MCF 10A (cell line): Measurements from ENCODE around the gene POLR3GL. TPM values are rescaled to one million over a fixed set of nuclear protein-coding genes. Genes with fewer than 3 reads are reported as not detected.

Experiments
- BruUV-seq: library from RNA; stranded (reverse); fragments of 400-500 nt; replicated peaks from 2 replicates; lab custom pipeline; 2021; lab: Mats Ljungman, UMichigan
- CTCF ChIA-PET: fragments of 300-600 bp; sonication (Branson Sonifier 250); formaldehyde crosslinking; extraction: SDS; loops from one replicate; lab custom pipeline; 2021; ENCODE audit warnings: antibody characterized with exemption, inconsistent platforms; lab: Yijun Ruan, JAX
- POLR2A ChIA-PET: fragments of 300-600, 350-650 bp; sonication (Branson Sonifier 250); formaldehyde crosslinking; extraction: SDS; loops from one replicate; lab custom pipeline; 2020; ENCODE audit warnings: antibody characterized with exemption, inconsistent platforms; lab: Yijun Ruan, JAX
- DNase-seq: peaks from one replicate; pipeline ENCODE4 v3.0.0-alpha.2; 2018; ENCODE audit not compliant: unreplicated experiment
- H3K27ac Mint-ChIP-seq: one replicate; pipeline ENCODE4 v1.8.0; 2022; ENCODE audit warnings: mild to moderate bottlenecking, low read depth, mixed read lengths; ENCODE audit not compliant: unreplicated experiment
- H3K27me3 Mint-ChIP-seq: one replicate; pipeline ENCODE4 v1.8.0; 2022; ENCODE audit warnings: mixed read lengths; ENCODE audit not compliant: insufficient read depth, unreplicated experiment
- H3K36me3 Mint-ChIP-seq: one replicate; pipeline ENCODE4 v1.8.0; 2022; ENCODE audit warnings: mild to moderate bottlenecking, moderate library complexity, mixed read lengths; ENCODE audit not compliant: insufficient read depth, unreplicated experiment
- H3K4me1 Mint-ChIP-seq: one replicate; pipeline ENCODE4 v1.8.0; 2022; ENCODE audit warnings: mixed read lengths; ENCODE audit not compliant: insufficient read depth, unreplicated experiment
- H3K4me3 Mint-ChIP-seq: one replicate; pipeline ENCODE4 v1.8.0; 2022; ENCODE audit warnings: mild to moderate bottlenecking, moderate library complexity, mixed read lengths; ENCODE audit not compliant: unreplicated experiment
- H3K9me3 Mint-ChIP-seq: one replicate; pipeline ENCODE4 v1.8.0; 2022; ENCODE audit warnings: mixed read lengths; ENCODE audit not compliant: unreplicated experiment
- CTCF ChIP-seq: fragments of 200-600 bp; IDR thresholded peaks from one replicate; pipeline ENCODE4 v1.8.0; 2022; ENCODE audit warnings: antibody characterized with exemption, mild to moderate bottlenecking; ENCODE audit not compliant: unreplicated experiment
- intact Hi-C: fragments of 100-400 bp; cut with micrococcal nuclease; formaldehyde crosslinking; loops from 2 replicates; pipeline ENCODE4 v1.14.1; 2022
- total RNA-seq: library from RNA; stranded (reverse); gene quantifications from 2 replicates; pipeline ENCODE4 v1.2.3, GENCODE V29; 2022

The POLR3GL gene
- total RNA-seq, 1 experiment from 2014 or later, result 17.6 TPM

DNA sequence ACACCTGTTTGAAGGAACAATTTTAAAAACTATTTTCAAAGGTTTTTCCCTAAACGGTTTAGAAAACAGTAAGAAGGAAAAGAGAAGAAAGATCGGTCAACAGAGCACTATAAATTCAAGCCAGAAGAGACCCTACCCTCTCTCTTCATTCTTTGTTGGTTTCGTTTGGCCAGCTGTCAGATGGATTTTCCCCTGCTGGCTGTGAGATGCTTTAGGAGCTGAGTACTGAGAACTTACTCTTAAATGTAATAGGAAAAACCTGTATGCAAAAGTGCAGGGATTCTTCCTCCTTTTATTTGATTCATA is 33.2 kb downstream of the POLR3GL start:
- BruUV-seq, result no TSS peak
- ChIA-PET POLR2A (interaction anchor here (0.7 to 28.8 kb wide), 10 partner anchors 3 to 139 kb away, joined by 3 to 1309 read pairs (median 82); partner anchors contain the start of genes ANKRD34A, LIX1L, PEX11B and PIAS3), CTCF (interaction anchor here (0.8 to 24.2 kb wide), 5 partner anchors 9 to 138 kb away, joined by 4 to 773 read pairs (median 13); partner anchors contain the start of gene HJV)
- Mint-ChIP-seq H3K27ac (peak overlapping the region; percentile 95), H3K36me3 (peaks cover 41% of the 10 kb centered on the region), H3K9me3 (no peaks in the 10 kb centered on the region), H3K4me3 (peak overlapping the region; percentile 89), H3K4me1 (peaks cover 47% of the 10 kb centered on the region), H3K27me3 (no peaks in the 10 kb centered on the region)
- intact Hi-C loops, result no loop called here
- TF ChIP-seq CTCF, result no peak
- DNase-seq, result no peak

- TF ChIP-seq CTCF, result no peak
- DNase-seq, result peak; percentile 53
- CTCF ChIA-PET, result interaction anchor here (0.6 to 4.1 kb wide), 3 partner anchors 11 to 35 kb away, joined by 3 to 65 read pairs (median 3); no protein-coding TSS in a partner anchor
- peak overlapping the region; percentile 95 for H3K27ac Mint-ChIP-seq
- intact Hi-C loops, result no loop called here
- peak overlapping the region; percentile 89 for H3K4me3 Mint-ChIP-seq
- H3K4me1 Mint-ChIP-seq, result peaks cover 50% of the 10 kb centered on the region
- H3K27me3 Mint-ChIP-seq, result no peaks in the 10 kb centered on the region
- BruUV-seq, result no TSS peak
- POLR2A ChIA-PET, result interaction anchor here (0.7 to 28.8 kb wide), 5 partner anchors 13 to 41 kb away, joined by 3 to 1309 read pairs (median 128); partner anchors contain the start of genes ANKRD34A, LIX1L, POLR3GL and TXNIP
- H3K9me3 Mint-ChIP-seq, result no peaks in the 10 kb centered on the region
- peaks cover 23% of the 10 kb centered on the region for H3K36me3 Mint-ChIP-seq
Measured at GRCh38 chr1:145999321-146000024, 35.0 kb downstream of the POLR3GL start.

DNA sequence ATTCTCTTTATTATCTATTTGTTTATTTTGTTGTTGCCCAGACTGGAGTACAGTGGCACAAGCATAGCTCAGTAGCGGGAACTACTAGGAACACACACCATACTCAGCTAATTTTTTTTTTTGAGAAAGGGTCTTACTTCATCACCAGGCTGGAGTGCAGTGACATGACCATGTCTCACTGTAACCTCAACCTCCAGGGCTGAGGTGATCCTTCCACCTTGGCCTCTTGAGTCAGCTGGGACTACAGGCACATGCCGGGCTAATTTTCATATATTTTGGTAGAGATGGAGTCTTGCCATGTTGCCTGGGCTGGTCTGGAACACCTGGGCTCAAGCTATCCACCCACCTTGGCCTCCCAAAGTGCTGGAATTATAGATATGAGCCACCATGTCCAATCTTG is 37.2 kb downstream of the POLR3GL start:
- H3K4me1 Mint-ChIP-seq, result peaks cover 69% of the 10 kb centered on the region
- peaks cover under 1% of the 10 kb centered on the region for H3K36me3 Mint-ChIP-seq
- BruUV-seq, result TSS peak; percentile 64
- H3K9me3 Mint-ChIP-seq, result no peaks in the 10 kb centered on the region
- ChIA-PET CTCF (interaction anchor here (0.6 to 23.4 kb wide), 7 partner anchors 11 to 156 kb away, joined by 3 to 773 read pairs (median 5); partner anchors contain the start of genes NUDT17 and TXNIP), POLR2A (interaction anchor here (0.7 to 28.8 kb wide), 11 partner anchors 15 to 143 kb away, joined by 3 to 1309 read pairs (median 7); partner anchors contain the start of genes ANKRD34A, LIX1L, PEX11B and PIAS3)
- peak overlapping the region; percentile 61 for H3K4me3 Mint-ChIP-seq
- H3K27me3 Mint-ChIP-seq, result no peaks in the 10 kb centered on the region
- DNase-seq, result no peak
- peak overlapping the region; percentile 94 for H3K27ac Mint-ChIP-seq
- TF ChIP-seq CTCF, result no peak
- intact Hi-C loops, result no loop called here
